ENCODE measurements around the gene PMEPA1. TPM values are rescaled to one million over a fixed set of nuclear protein-coding genes. Genes with fewer than 3 reads are reported as not detected.
A peak's percentile ranks its signal among the peaks of the same experiment; 100 is the strongest.

PMEPA1 gene
- total RNA-seq, 1 experiment from 2014 or later, result 28.8 TPM

GRCh38 chr20:57609086-57609841 is 100.6 kb downstream of the PMEPA1 start:
- DNase-seq (ENCODE audit: low read depth), result no peak

- no peak for DNase-seq (ENCODE audit: low read depth)
Observed at GRCh38 chr20:57608516-57608915, 101.3 kb downstream of the PMEPA1 start.

- no peak for DNase-seq (ENCODE audit: low read depth)
Observed at GRCh38 chr20:57605878-57606277, 103.9 kb downstream of the PMEPA1 start.

- DNase-seq (ENCODE audit: low read depth), result no peak
Observed at GRCh38 chr20:57605045-57605444, 104.8 kb downstream of the PMEPA1 start.

- no peak for DNase-seq (ENCODE audit: low read depth)
Observed at GRCh38 chr20:57603120-57603519, 106.7 kb downstream of the PMEPA1 start.

GRCh38 chr20:57601737-57602136 is 108.1 kb downstream of the PMEPA1 start:
- DNase-seq (ENCODE audit: low read depth), result no peak

GRCh38 chr20:57601211-57601570 is 108.6 kb downstream of the PMEPA1 start:
- peak; percentile 99 for DNase-seq (ENCODE audit: low read depth)

- DNase-seq (ENCODE audit: low read depth), result peak; percentile 86
Observed at GRCh38 chr20:57600320-57601210, 109.2 kb downstream of the PMEPA1 start.

GRCh38 chr20:57598491-57598890 is 111.3 kb downstream of the PMEPA1 start:
- DNase-seq (ENCODE audit: low read depth), result no peak

Other genes with a start within 250 kb of the PMEPA1 start
- not detected in 2 replicates for gene CTCFL, start 184.9 kb downstream of the PMEPA1 start, total RNA-seq (2014; rRNA removed; shearing (Covaris generic))
- gene PCK1, start 148.9 kb downstream of the PMEPA1 start, total RNA-seq (2014; rRNA removed; shearing (Covaris generic)), result not detected in 2 replicates
- not detected in 2 replicates for gene ZBP1, start 89.6 kb downstream of the PMEPA1 start, total RNA-seq (2014; rRNA removed; shearing (Covaris generic))